ENCODE data around the gene PITPNC1. TPM values are rescaled to one million over a fixed set of nuclear protein-coding genes. Genes with fewer than 3 reads are reported as not detected.

PITPNC1 gene
- total RNA-seq, 2 donors from 2014 or later, result 22.3 to 24.3 TPM

DNA sequence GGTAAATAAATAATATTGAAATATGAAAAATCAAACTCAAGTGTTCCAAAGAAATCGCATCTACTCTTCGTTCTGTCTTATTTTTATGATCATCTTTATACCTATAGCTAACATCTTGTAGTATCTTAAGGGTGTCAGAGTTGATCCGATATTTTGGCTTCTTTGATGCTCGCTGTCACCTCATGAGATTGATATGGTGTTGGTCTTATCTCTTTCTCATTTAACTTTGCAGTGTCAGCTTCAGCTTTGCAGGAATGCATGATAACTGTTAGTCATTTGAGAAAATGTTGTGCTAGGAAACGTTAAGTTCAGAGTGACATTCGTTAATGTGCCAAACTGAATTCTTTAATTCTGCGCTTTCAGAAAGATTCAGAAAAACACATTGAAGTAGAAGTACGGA, 360.1 kb downstream of the PITPNC1 start:
- no peak for DNase-seq (ENCODE audit: low spot score)
- intact Hi-C loops (cut with DNase I), result no loop called here

DNA sequence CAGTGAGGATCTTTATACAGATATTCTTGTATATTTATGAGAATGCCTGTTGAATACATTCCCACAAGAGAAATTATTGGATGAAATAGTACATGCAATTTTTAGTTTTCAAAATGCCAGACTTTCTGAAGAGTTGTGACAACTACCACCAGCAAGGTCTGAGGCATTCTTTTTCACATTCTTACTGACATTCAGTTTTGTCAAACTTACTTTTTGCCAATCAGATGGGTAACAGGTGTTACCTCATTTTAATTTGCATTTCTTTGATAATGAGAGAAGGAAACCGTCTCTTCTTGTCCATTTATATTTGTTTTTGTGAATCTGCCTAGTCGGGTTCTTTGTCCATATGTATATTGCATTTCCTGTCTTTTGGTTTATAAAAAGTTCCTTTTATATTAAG, 364.9 kb downstream of the PITPNC1 start:
- no peak for DNase-seq (ENCODE audit: low spot score)
- intact Hi-C loops (cut with DNase I), result no loop called here

Small RNA genes within 50 kb of the gene (microRNA-seq; reads per million reads assigned to microRNA genes)
- gene MIR548AA2 (ENCODE audit: borderline microRNAs expressed in 2 of 2) (0 reads per million in 2 donors), gene MIR548D2 (ENCODE audit: borderline microRNAs expressed in 2 of 2) (0 reads per million in 2 donors)

Other genes with a start within 250 kb of the PITPNC1 start
- gene HELZ, start 132.1 kb upstream of the PITPNC1 start, total RNA-seq, result 10 to 100 TPM; 52.3 to 53.5 TPM
- 10 to 100 TPM; 43.5 to 63.0 TPM for gene PSMD12, start 10.7 kb upstream of the PITPNC1 start, total RNA-seq

Data from posterior vena cava (tissue), 2 donors.